Spinal cord (tissue), 10 donors: ENCODE measurements around the gene ARHGEF28. TPM values are rescaled to one million over a fixed set of nuclear protein-coding genes. Genes with fewer than 3 reads are reported as not detected.

Experiments
- DNase-seq, 6 donors: peaks; one replicate each; pipeline versions ENCODE4 v3.0.0 to v3.0.0-alpha.2; 2013 to 2015; ENCODE audit warnings: low spot score in 6 of 6, low read depth in 4 of 6
- H3K27ac ChIP-seq: one replicate; pipeline ENCODE4 v1.5.1; 2013; ENCODE audit warnings: low read depth, low read length, control low read depth
- H3K27me3 ChIP-seq: one replicate; pipeline ENCODE4 v1.6.1; 2013; ENCODE audit warnings: low read length; ENCODE audit not compliant: control insufficient read depth, insufficient read depth
- H3K36me3 ChIP-seq: one replicate; pipeline ENCODE4 v1.6.1; 2013; ENCODE audit warnings: low read length; ENCODE audit not compliant: control insufficient read depth, insufficient read depth
- H3K4me1 ChIP-seq: one replicate; pipeline ENCODE4 v1.6.1; 2013; ENCODE audit warnings: low read length; ENCODE audit not compliant: control insufficient read depth, insufficient read depth
- H3K4me3 ChIP-seq: one replicate; pipeline ENCODE4 v1.5.1; 2013; ENCODE audit warnings: low read depth, low read length, control low read depth
- H3K9me3 ChIP-seq: one replicate; pipeline ENCODE4 v1.6.1; 2013; ENCODE audit warnings: low read length; ENCODE audit not compliant: control insufficient read depth, insufficient read depth
- WGBS: methylation state at CpG from one replicate; pipeline ENCODE4 v1.1.5; 2013; ENCODE audit warnings: missing lambda C conversion rate; ENCODE audit not compliant: insufficient coverage; 5-methylcytosine and 5-hydroxymethylcytosine counted together
- polyA plus RNA-seq, 2 donors: library from polyadenylated mRNA; unstranded; fragments of 120-200 nt; gene quantifications; one replicate each; pipeline ENCODE4 v1.2.1, GENCODE V29; 2013; ENCODE audit not compliant: insufficient read length in 2 of 2
- total RNA-seq, 2 donors: library from RNA; depleted of rRNA in 1 of 2; stranded (reverse); fragments of 120-200 nt in 1 of 2; fragments of >200 nt in 1 of 2; gene quantifications; one replicate each; pipeline versions ENCODE4 v1.2.3 to v1.2.4, GENCODE V29; 2013 to 2014
- donor health status: healthy.

The ARHGEF28 gene
- total and polyA plus RNA-seq, 4 donors: 13.6 to 25.7 (median 14.3) TPM

DNA sequence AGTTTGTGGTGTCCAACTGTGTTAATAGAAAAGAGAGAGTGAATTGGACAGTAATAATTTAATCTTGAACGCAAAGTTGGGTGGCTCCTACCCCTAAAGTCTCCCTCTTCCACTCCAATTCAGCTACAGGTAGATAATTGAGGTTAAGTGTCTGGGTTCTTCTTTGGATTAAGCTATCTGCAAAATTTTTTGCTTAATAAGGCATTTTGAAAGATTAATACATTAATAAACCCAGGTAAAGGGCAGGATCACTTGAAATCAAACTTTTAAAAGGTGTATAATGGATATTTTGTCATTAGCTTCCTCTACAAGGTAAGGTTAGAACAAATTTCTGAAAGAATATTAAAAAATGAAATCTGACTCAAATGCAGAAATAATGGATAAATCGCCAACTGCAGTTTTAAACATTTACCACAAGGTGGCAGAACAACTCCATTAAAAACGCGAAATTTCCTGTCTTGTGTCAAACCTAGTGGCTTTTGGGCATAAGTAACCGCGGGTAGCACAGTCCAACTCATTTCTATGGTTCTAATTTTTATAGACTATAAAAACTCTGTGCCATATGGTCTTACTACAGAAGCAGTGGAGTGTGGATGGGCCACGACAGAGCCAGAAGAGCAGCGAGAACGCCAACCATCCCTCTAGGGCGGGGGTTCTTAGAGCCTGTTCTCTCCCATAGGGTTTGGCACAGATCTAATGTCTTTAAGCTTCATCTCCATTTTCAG lies 276.5 kb downstream of the ARHGEF28 start:
- H3K4me1 ChIP-seq: peaks cover 6% of the 10 kb centered on the region
- peaks cover 3% of the 10 kb centered on the region for H3K36me3 ChIP-seq
- no peaks in the 10 kb centered on the region for H3K9me3 ChIP-seq
- H3K4me3 ChIP-seq: no peak overlapping the region
- no peaks in the 10 kb centered on the region for H3K27me3 ChIP-seq
- no peak overlapping the region for H3K27ac ChIP-seq
- WGBS: 0% methylated on average over 5 of the region's 10 CpGs
- DNase-seq: peak; percentile 51 to 95 (median 60)

DNA sequence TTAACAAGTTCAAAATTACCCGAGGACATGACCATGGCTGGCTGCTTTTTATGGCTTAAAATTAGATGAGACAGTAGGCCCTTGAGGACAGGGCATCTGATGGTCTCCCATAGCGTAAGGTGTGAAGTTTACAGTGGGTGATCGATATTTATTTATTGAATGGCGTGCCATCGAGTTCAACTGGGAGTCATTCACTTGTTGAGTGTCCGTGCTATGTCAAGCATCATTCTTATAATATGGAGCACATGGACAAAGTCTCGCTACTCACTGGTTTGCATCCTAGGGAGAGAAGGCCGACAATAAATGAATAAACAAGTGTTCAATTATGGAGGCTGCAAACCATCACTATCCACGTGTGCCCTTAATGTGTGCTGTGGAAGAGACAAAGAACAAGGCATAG lies 277.2 kb downstream of the ARHGEF28 start:
- H3K4me1 ChIP-seq: peaks cover 6% of the 10 kb centered on the region
- WGBS: 29% methylated on average over 1 of the region's 9 CpGs
- H3K9me3 ChIP-seq: no peaks in the 10 kb centered on the region
- no peak overlapping the region for H3K27ac ChIP-seq
- peaks cover 3% of the 10 kb centered on the region for H3K36me3 ChIP-seq
- no peak for DNase-seq
- no peaks in the 10 kb centered on the region for H3K27me3 ChIP-seq
- no peak overlapping the region for H3K4me3 ChIP-seq

DNA sequence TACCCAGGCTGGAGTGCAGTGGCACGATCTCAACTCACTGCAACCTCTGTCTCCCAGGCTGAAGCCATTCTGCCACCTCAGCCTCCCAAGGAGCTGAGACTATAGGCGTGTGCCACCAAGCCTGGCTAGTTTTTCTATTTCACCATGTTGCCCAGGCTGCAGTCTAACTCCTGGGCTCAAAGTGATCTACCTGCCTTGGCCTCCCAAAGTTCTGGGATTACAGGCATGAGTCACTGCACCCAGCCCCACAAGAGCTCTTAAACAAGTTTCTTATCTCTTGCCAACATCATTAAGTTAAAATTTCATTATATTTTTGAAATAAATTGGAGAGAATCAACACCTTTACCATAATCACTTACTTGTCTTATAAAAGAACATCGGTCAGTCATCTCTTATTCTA lies 280.3 kb downstream of the ARHGEF28 start:
- Histone ChIP-seq H3K27ac (no peak overlapping the region), H3K9me3 (no peaks in the 10 kb centered on the region), H3K4me1 (peaks cover 3% of the 10 kb centered on the region), H3K36me3 (peaks cover 7% of the 10 kb centered on the region), H3K4me3 (no peak overlapping the region), H3K27me3 (no peaks in the 10 kb centered on the region)
- no peak for DNase-seq
- 92% methylated on average over 2 of the region's 3 CpGs for WGBS

DNA sequence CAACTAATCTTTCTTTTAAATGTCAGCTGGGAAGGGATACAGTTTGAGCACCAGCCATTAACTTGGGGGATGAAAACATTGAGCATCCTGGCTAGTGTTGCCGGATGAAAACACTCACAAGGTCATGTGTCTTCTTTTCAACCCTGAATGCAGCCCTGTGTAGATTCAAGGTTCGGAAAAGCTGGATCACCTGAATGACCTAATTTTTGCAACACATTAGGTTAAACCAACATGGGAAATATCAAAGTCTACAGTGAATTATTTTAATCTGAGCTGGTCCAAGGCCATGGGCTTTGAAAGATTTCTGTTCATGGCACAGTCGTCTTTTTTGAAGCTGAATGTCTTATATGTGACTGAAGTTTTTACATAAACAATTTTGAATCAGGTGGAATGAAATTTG lies 281.2 kb downstream of the ARHGEF28 start:
- H3K27ac ChIP-seq: no peak overlapping the region
- H3K27me3 ChIP-seq: no peaks in the 10 kb centered on the region
- peaks cover 3% of the 10 kb centered on the region for H3K4me1 ChIP-seq
- no peak for DNase-seq
- 80% methylated on average over 1 of the region's 3 CpGs for WGBS
- no peaks in the 10 kb centered on the region for H3K9me3 ChIP-seq
- H3K36me3 ChIP-seq: peaks cover 7% of the 10 kb centered on the region
- H3K4me3 ChIP-seq: no peak overlapping the region

DNA sequence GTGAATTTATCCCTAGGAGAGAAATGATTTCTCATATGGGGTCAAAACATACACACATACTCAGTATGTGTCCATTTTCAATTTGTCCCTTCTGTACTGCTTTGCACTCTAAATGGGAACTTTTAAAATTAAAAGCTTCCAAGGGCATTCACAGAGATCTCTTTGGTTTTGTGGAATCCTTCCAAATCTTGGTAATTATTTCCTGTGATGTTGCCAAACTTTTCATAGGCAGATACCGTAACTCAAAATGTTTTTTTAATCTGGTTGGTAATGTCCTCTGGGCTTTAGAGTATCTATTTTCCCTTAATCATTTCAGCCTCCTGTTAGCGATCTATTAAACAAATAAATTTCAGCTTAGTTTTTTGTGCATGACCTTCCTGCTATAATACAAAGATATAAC lies 282.4 kb downstream of the ARHGEF28 start:
- no peaks in the 10 kb centered on the region for H3K27me3 ChIP-seq
- no peak overlapping the region for H3K27ac ChIP-seq
- peak in 1 of 6 donors; percentile 67 for DNase-seq
- H3K9me3 ChIP-seq: no peaks in the 10 kb centered on the region
- no peak overlapping the region for H3K4me3 ChIP-seq
- WGBS: no CpG with 5 or more reads among the region's 2 CpGs
- H3K4me1 ChIP-seq: no peaks in the 10 kb centered on the region
- H3K36me3 ChIP-seq: peaks cover 8% of the 10 kb centered on the region

DNA sequence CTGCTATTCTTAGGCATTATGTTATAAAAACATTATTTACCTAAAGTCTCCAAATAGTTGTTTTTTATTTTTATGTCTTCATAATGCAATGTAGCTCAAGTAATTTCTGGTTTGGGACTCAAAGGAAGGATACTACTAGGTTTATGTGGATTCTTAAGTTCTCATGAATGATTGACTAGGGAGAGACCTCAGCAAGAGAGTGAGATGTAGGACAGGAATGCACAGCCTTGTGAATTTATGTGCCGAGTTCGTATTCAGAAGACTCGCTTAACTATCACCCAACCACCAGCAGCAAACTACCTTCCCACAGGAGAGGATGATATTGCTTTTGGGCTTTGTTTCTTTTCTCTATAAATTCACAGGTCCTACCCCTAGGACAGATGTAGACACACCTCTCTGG lies 282.9 kb downstream of the ARHGEF28 start:
- Histone ChIP-seq H3K36me3 (peaks cover 10% of the 10 kb centered on the region), H3K27me3 (no peaks in the 10 kb centered on the region), H3K27ac (no peak overlapping the region), H3K9me3 (no peaks in the 10 kb centered on the region), H3K4me1 (no peaks in the 10 kb centered on the region), H3K4me3 (no peak overlapping the region)
- no CpG with 5 or more reads among the region's 3 CpGs for WGBS
- peak in 1 of 6 donors; percentile 37 for DNase-seq

DNA sequence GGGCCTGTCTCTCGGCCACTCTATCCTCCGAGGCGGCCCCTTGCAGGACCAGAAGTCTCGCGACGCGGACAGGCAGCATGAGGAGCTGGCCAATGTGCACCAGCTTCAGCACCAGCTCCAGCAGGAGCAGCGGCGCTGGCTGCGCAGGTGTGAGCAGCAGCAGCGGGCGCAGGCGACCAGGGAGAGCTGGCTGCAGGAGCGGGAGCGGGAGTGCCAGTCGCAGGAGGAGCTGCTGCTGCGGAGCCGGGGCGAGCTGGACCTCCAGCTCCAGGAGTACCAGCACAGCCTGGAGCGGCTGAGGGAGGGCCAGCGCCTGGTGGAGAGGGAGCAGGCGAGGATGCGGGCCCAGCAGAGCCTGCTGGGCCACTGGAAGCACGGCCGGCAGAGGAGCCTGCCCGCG lies 283.5 kb downstream of the ARHGEF28 start:
- WGBS: 93% methylated on average over 27 of the region's 27 CpGs
- no peaks in the 10 kb centered on the region for H3K4me1 ChIP-seq
- no peaks in the 10 kb centered on the region for H3K9me3 ChIP-seq

DNA sequence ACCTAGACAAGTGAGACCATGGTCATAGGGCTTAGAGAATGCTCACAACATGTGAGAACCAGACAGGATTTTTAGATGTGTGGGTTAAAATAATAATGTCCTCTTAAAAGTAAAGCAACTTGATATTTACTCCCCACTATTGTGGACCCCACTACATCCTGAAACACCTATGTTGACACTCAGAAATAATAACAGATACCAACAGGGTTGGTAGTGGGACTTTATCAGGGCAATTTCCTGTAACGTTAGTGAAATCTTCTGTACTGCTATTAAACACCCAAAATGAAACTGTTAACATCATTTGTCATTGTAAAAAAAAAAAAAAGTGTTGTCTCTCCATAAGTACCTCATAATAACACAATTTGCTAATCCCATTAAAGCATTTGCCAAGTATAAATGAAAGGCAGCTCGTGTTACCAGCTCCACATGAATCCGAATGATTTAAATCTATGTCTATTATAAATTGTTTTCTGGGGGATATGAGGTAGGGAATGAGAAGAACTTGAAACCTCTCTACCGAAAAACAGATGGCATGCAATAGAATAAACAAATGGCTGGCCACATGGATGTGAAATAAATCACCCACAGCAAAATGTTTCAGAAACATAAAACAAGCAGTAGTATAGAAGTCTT lies 285.9 kb downstream of the ARHGEF28 start:
- Histone ChIP-seq H3K36me3 (peaks cover 10% of the 10 kb centered on the region), H3K9me3 (no peaks in the 10 kb centered on the region), H3K4me1 (no peaks in the 10 kb centered on the region), H3K27ac (no peak overlapping the region), H3K27me3 (no peaks in the 10 kb centered on the region), H3K4me3 (no peak overlapping the region)
- DNase-seq: peak in 2 of 6 donors; percentile 47 to 81
- no CpG with 5 or more reads among the region's 4 CpGs for WGBS

More for the DNA sequence above, 283.5 kb downstream of the ARHGEF28 start:
- H3K27ac ChIP-seq: no peak overlapping the region
- H3K27me3 ChIP-seq: no peaks in the 10 kb centered on the region
- DNase-seq: no peak
- peaks cover 10% of the 10 kb centered on the region for H3K36me3 ChIP-seq
- no peak overlapping the region for H3K4me3 ChIP-seq

DNA sequence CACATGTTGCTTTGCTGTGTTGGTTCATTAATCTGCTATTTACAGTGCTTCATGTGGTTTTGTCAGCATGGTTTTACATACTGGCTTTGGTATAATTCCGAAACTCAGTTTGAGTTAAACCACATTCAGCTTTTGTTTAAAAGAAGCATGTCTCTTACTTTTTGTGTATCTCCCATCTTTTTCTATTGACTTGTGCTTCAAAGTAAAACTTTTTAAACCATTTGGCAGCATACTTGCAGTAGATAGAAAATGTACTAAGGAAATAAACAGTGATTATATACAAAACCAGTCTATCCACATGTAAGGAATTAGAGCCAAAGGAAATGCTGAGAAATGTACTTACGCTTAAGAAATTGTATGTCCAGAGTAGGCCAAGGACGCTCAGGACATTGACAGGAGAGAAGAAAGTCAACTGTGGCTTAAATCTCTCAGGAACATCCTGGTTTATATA lies 286.9 kb downstream of the ARHGEF28 start:
- 43% methylated on average over 1 of the region's 3 CpGs for WGBS
- peak in 2 of 6 donors; percentile 41 to 72 for DNase-seq
- H3K27ac ChIP-seq: no peak overlapping the region

DNA sequence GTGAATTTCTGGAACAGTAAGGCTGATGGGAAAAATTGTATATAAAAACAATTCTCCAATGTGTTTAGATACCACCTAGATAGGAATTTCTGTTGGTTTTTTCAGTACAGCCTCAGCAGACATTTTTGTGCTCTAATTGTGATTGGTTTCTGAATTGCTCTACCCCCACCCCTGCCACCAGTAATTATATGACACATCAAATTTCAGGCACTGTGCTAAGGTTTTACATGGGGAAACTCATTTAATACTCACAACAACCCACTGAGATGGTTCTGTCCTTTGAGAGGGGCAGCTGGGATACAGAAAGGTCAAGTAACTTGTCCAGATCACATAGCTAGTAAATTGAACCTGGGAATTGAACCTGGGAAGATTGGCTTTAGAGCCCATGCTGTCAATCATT lies 288.0 kb downstream of the ARHGEF28 start:
- H3K36me3 ChIP-seq: peaks cover 10% of the 10 kb centered on the region
- DNase-seq: no peak
- no peaks in the 10 kb centered on the region for H3K4me1 ChIP-seq
- no peaks in the 10 kb centered on the region for H3K9me3 ChIP-seq
- no peak overlapping the region for H3K4me3 ChIP-seq
- no peak overlapping the region for H3K27ac ChIP-seq
- H3K27me3 ChIP-seq: no peaks in the 10 kb centered on the region

More for the DNA sequence above, 286.9 kb downstream of the ARHGEF28 start:
- Histone ChIP-seq H3K9me3 (no peaks in the 10 kb centered on the region), H3K27me3 (no peaks in the 10 kb centered on the region), H3K4me3 (no peak overlapping the region), H3K4me1 (no peaks in the 10 kb centered on the region), H3K36me3 (peaks cover 10% of the 10 kb centered on the region)
